ENCODE data around the gene MALT1.

Gene MALT1

GRCh38 chr18:58694221-58694620 lies 23.0 kb downstream of the MALT1 start:
- Histone ChIP-seq H3K27me3 (ENCODE audit: low read length) (no peaks in the 10 kb centered on the region), H3K4me2 (ENCODE audit: low read depth, low read length, poor library complexity, severe bottlenecking) (no peak overlapping the region), H3K27ac (ENCODE audit: low read depth, low read length) (no peak overlapping the region), H4K20me1 (ENCODE audit: low read depth, low read length) (no peaks in the 10 kb centered on the region), H3K9me2 (replicated peaks; ENCODE audit: insufficient read depth, low read length) (no peaks in the 10 kb centered on the region), H3K4me3 (ENCODE audit: insufficient read depth, low read length, poor library complexity, severe bottlenecking) (no peak overlapping the region), H3K9me3 (ENCODE audit: insufficient read depth, low read length) (no peaks in the 10 kb centered on the region), H3K79me2 (ENCODE audit: insufficient read depth, low read length) (no peaks in the 10 kb centered on the region; the same call in 1 of the 2 replicates), H3K36me3 (ENCODE audit: low read length) (peaks cover 5% of the 10 kb centered on the region; the same call in 1 of the 2 replicates), H3F3A (ENCODE audit: insufficient read depth) (no peaks in the 10 kb centered on the region), H2AFZ (ENCODE audit: low read depth, low read length, severe bottlenecking) (no peak overlapping the region), H3K9ac (ENCODE audit: low read length) (no peak overlapping the region)
- TF ChIP-seq EZH2phosphoT487 (conservative IDR thresholded peaks at IDR 0.05; ENCODE audit: low read length) = no peak
- TF ChIP-seq CTCF (IDR thresholded peaks at IDR 0.05; ENCODE audit: insufficient read depth, low read length, poor library complexity, severe bottlenecking) = no peak

DNA sequence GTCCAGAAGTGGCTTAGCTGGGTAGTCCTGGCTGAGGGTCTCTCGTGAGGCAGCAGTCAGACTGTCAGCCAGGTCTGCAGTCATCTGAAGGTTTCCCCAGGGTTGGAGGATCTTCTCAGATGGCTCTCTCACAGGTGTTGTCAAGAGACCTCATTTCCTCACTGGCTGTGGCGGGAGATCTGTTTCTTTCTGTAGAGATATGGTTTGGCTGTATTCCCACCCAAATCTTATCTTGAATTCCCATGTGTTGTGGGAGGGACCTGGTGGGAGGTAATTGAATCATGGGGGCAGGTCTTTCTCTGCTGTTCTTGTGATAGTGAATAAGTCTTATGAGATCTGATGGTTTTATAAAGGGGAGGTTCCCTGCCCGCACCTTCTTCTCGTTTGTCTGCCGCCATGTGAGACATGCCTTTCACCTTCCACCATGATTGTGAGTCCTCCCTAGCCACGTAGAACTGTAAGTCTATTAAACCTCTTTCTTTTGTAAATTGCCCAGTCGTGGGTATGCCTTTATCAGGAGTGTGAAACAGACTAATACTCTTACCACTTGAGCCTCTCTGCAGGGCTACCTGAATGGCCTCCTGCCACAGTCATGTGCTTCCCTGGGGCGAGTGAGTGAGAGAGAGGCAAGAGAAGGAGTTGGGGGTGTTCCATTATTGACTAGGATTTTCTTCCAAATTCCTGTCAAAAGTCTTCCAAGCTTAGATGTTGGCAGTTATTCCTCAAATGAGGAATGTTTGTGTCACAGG lies 23.6 kb downstream of the MALT1 start:
- Histone ChIP-seq H3K4me2 (ENCODE audit: low read depth, low read length, poor library complexity, severe bottlenecking) (no peak overlapping the region), H3K9me3 (ENCODE audit: insufficient read depth, low read length) (no peaks in the 10 kb centered on the region), H3K9ac (ENCODE audit: low read length) (no peak overlapping the region), H3F3A (ENCODE audit: insufficient read depth) (no peaks in the 10 kb centered on the region), H3K4me3 (ENCODE audit: insufficient read depth, low read length, poor library complexity, severe bottlenecking) (no peak overlapping the region), H3K36me3 (ENCODE audit: low read length) (peaks cover 5% of the 10 kb centered on the region; the same call in 1 of the 2 replicates), H3K27me3 (ENCODE audit: low read length) (no peaks in the 10 kb centered on the region), H2AFZ (ENCODE audit: low read depth, low read length, severe bottlenecking) (no peak overlapping the region), H3K79me2 (ENCODE audit: insufficient read depth, low read length) (no peaks in the 10 kb centered on the region; the same call in 1 of the 2 replicates), H3K27ac (ENCODE audit: low read depth, low read length) (no peak overlapping the region), H3K9me2 (replicated peaks; ENCODE audit: insufficient read depth, low read length) (no peaks in the 10 kb centered on the region), H4K20me1 (ENCODE audit: low read depth, low read length) (no peaks in the 10 kb centered on the region)
- TF ChIP-seq CTCF (IDR thresholded peaks at IDR 0.05; ENCODE audit: insufficient read depth, low read length, poor library complexity, severe bottlenecking) = no peak
- no peak for TF ChIP-seq EZH2phosphoT487 (conservative IDR thresholded peaks at IDR 0.05; ENCODE audit: low read length)

DNA sequence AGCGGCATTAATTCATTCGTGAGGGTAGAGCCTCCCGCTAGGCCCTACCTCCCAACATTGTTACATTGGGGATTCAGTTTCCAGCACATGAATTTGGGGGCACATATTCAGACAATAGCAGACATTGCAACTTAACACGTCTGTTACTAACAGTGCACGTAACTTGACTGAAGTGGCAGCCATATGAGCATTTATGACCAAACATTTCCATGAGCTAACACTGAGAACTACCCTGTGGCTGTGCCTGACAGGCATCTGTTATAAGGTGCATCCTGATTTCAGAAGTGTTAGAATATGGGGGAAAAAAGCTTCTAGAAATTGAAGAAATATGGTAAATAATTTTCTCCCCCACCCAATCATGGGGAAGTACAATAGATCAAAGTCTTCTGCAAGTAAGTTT lies 24.5 kb downstream of the MALT1 start:
- Histone ChIP-seq H3K4me3 (ENCODE audit: insufficient read depth, low read length, poor library complexity, severe bottlenecking) (no peak overlapping the region), H2AFZ (ENCODE audit: low read depth, low read length, severe bottlenecking) (no peak overlapping the region), H3F3A (ENCODE audit: insufficient read depth) (no peaks in the 10 kb centered on the region), H3K27ac (ENCODE audit: low read depth, low read length) (no peak overlapping the region), H3K9ac (ENCODE audit: low read length) (no peak overlapping the region), H3K79me2 (ENCODE audit: insufficient read depth, low read length) (no peaks in the 10 kb centered on the region), H3K36me3 (ENCODE audit: low read length) (peaks cover 5% of the 10 kb centered on the region; the same call in 1 of the 2 replicates), H4K20me1 (ENCODE audit: low read depth, low read length) (no peaks in the 10 kb centered on the region), H3K9me3 (ENCODE audit: insufficient read depth, low read length) (no peaks in the 10 kb centered on the region), H3K9me2 (replicated peaks; ENCODE audit: insufficient read depth, low read length) (no peaks in the 10 kb centered on the region), H3K4me2 (ENCODE audit: low read depth, low read length, poor library complexity, severe bottlenecking) (no peak overlapping the region), H3K27me3 (ENCODE audit: low read length) (no peaks in the 10 kb centered on the region)
- no peak for TF ChIP-seq EZH2phosphoT487 (conservative IDR thresholded peaks at IDR 0.05; ENCODE audit: low read length)
- TF ChIP-seq CTCF (IDR thresholded peaks at IDR 0.05; ENCODE audit: insufficient read depth, low read length, poor library complexity, severe bottlenecking) = no peak

Measured in SU-DHL-6 (cell line).